Karpas-422 (cell line): ENCODE data around the gene DLL4. TPM values are rescaled to one million over a fixed set of nuclear protein-coding genes. Genes with fewer than 3 reads are reported as not detected.

ENCODE experiments used
- DNase-seq: peaks from one replicate; pipeline ENCODE4 v3.0.0-alpha.2; 2015
- H2AFZ ChIP-seq: fragments of 200-600 bp; sonication (generic); 2 replicates; pipeline ENCODE4 v1.6.1; 2014; ENCODE audit warnings: antibody characterized with exemption, low read length, mixed read lengths
- H3K27ac ChIP-seq: fragments of 200-600 bp; sonication (generic); 2 replicates; pipeline ENCODE4 v1.5.1; 2014; ENCODE audit warnings: mild to moderate bottlenecking, low read length, moderate library complexity
- H3K27me3 ChIP-seq: fragments of 200-600 bp; sonication (generic); 2 replicates; pipeline ENCODE4 v1.6.1; 2014; ENCODE audit warnings: low read length, mixed read lengths
- H3K36me3 ChIP-seq: fragments of 200-600 bp; sonication (generic); 2 replicates; pipeline ENCODE4 v1.6.1; 2014; ENCODE audit warnings: low read length, mixed read lengths; ENCODE audit not compliant: insufficient read depth
- H3K4me1 ChIP-seq: fragments of 200-600 bp; sonication (generic); 2 replicates; pipeline ENCODE4 v1.6.1; 2014; ENCODE audit warnings: mild to moderate bottlenecking, low read length, mixed read lengths
- H3K4me2 ChIP-seq: fragments of 200-600 bp; sonication (generic); 2 replicates; pipeline ENCODE4 v1.6.1; 2014; ENCODE audit warnings: low read length, low read depth, mild to moderate bottlenecking; ENCODE audit not compliant: poor library complexity, severe bottlenecking
- H3K4me3 ChIP-seq: fragments of 200-600 bp; sonication (generic); 2 replicates; pipeline ENCODE4 v1.5.1; 2014; ENCODE audit warnings: mild to moderate bottlenecking, antibody characterized with exemption, low read length, mixed read lengths
- H3K79me2 ChIP-seq: fragments of 200-600 bp; sonication (generic); 2 replicates; pipeline ENCODE4 v1.6.1; 2014; ENCODE audit warnings: mild to moderate bottlenecking, low read length, mixed read lengths
- H3K9ac ChIP-seq: fragments of 200-600 bp; sonication (generic); 2 replicates; pipeline ENCODE4 v1.6.0; 2014; ENCODE audit warnings: low read length
- H3K9me2 ChIP-seq: fragments of 200-600 bp; sonication (generic), shearing (Covaris generic); replicated peaks from 2 replicates; pipeline ENCODE4 v1.6.0; 2014; ENCODE audit warnings: mild to moderate bottlenecking, low read length, moderate library complexity; ENCODE audit not compliant: insufficient read depth
- H3K9me3 ChIP-seq: fragments of 300-700, 200-600 bp; sonication (generic); 2 replicates; pipeline ENCODE4 v1.6.1; 2014; ENCODE audit warnings: low read length, mixed read lengths
- H4K20me1 ChIP-seq: fragments of 200-600 bp; sonication (generic); 2 replicates; pipeline ENCODE4 v1.6.1; 2014; ENCODE audit warnings: mild to moderate bottlenecking, antibody characterized with exemption, low read length, low read depth; ENCODE audit not compliant: insufficient read depth
- total RNA-seq: library from RNA; depleted of rRNA; stranded (reverse); fragments of >200 nt; shearing (Covaris generic); gene quantifications from 2 replicates; pipeline ENCODE4 v1.2.3, GENCODE V29; 2014; ENCODE audit warnings: low replicate concordance

The DLL4 gene
- total RNA-seq, 1 experiment from 2014 or later = not detected

GRCh38 chr15:40918146-40918798, 10.9 kb upstream of the DLL4 start:
- Histone ChIP-seq H3K4me3 (no peak overlapping the region), H4K20me1 (no peaks in the 10 kb centered on the region), H3K4me2 (no peak overlapping the region), H3K27ac (no peak overlapping the region), H3K27me3 (no peaks in the 10 kb centered on the region), H3K79me2 (no peaks in the 10 kb centered on the region), H3K36me3 (no peaks in the 10 kb centered on the region), H3K9me3 (no peaks in the 10 kb centered on the region), H3K9ac (no peak overlapping the region), H3K9me2 (no peaks in the 10 kb centered on the region), H2AFZ (no peak overlapping the region), H3K4me1 (no peaks in the 10 kb centered on the region)
- no peak for DNase-seq

GRCh38 chr15:40918799-40919392, 10.2 kb upstream of the DLL4 start:
- Histone ChIP-seq H3K9me3 (no peaks in the 10 kb centered on the region), H3K9ac (no peak overlapping the region), H3K9me2 (no peaks in the 10 kb centered on the region), H3K79me2 (no peaks in the 10 kb centered on the region), H3K27ac (no peak overlapping the region), H3K4me3 (no peak overlapping the region), H3K4me1 (no peaks in the 10 kb centered on the region), H3K36me3 (no peaks in the 10 kb centered on the region), H4K20me1 (no peaks in the 10 kb centered on the region), H3K27me3 (no peaks in the 10 kb centered on the region), H2AFZ (no peak overlapping the region), H3K4me2 (no peak overlapping the region)
- no peak for DNase-seq

- H3K9me3 ChIP-seq = no peaks in the 10 kb centered on the region
- no peaks in the 10 kb centered on the region for H3K4me1 ChIP-seq
- no peaks in the 10 kb centered on the region for H4K20me1 ChIP-seq
- H3K36me3 ChIP-seq = no peaks in the 10 kb centered on the region
- H3K27ac ChIP-seq = no peak overlapping the region
- H3K4me3 ChIP-seq = no peak overlapping the region
- H3K9ac ChIP-seq = no peak overlapping the region
- no peak overlapping the region for H3K4me2 ChIP-seq
- no peaks in the 10 kb centered on the region for H3K9me2 ChIP-seq
- H3K27me3 ChIP-seq = no peaks in the 10 kb centered on the region
- DNase-seq = no peak
- no peak overlapping the region for H2AFZ ChIP-seq
- no peaks in the 10 kb centered on the region for H3K79me2 ChIP-seq
Measured at GRCh38 chr15:40921949-40922607, 7.1 kb upstream of the DLL4 start.

- Histone ChIP-seq H3K9me2 (no peaks in the 10 kb centered on the region), H3K4me3 (no peak overlapping the region), H4K20me1 (no peaks in the 10 kb centered on the region), H2AFZ (no peak overlapping the region), H3K9ac (no peak overlapping the region), H3K4me2 (no peak overlapping the region), H3K79me2 (no peaks in the 10 kb centered on the region), H3K4me1 (peaks cover 4% of the 10 kb centered on the region), H3K27me3 (no peaks in the 10 kb centered on the region), H3K9me3 (no peaks in the 10 kb centered on the region), H3K27ac (no peak overlapping the region), H3K36me3 (no peaks in the 10 kb centered on the region)
- DNase-seq = no peak
Measured at GRCh38 chr15:40922608-40923005, 6.5 kb upstream of the DLL4 start.

GRCh38 chr15:40923551-40923950, 5.6 kb upstream of the DLL4 start:
- Histone ChIP-seq H3K4me1 (peaks cover 13% of the 10 kb centered on the region), H3K27ac (no peak overlapping the region), H3K9ac (no peak overlapping the region), H3K4me3 (no peak overlapping the region), H3K79me2 (no peaks in the 10 kb centered on the region), H3K36me3 (no peaks in the 10 kb centered on the region), H3K9me2 (no peaks in the 10 kb centered on the region), H3K9me3 (no peaks in the 10 kb centered on the region), H3K27me3 (no peaks in the 10 kb centered on the region), H3K4me2 (no peak overlapping the region), H2AFZ (no peak overlapping the region), H4K20me1 (no peaks in the 10 kb centered on the region)
- DNase-seq = no peak

- Histone ChIP-seq H3K27me3 (no peaks in the 10 kb centered on the region), H2AFZ (no peak overlapping the region), H3K4me3 (no peak overlapping the region), H3K9ac (no peak overlapping the region), H4K20me1 (no peaks in the 10 kb centered on the region), H3K4me1 (peaks cover 32% of the 10 kb centered on the region), H3K4me2 (no peak overlapping the region), H3K9me3 (no peaks in the 10 kb centered on the region), H3K79me2 (no peaks in the 10 kb centered on the region), H3K36me3 (no peaks in the 10 kb centered on the region), H3K27ac (no peak overlapping the region), H3K9me2 (no peaks in the 10 kb centered on the region)
- no peak for DNase-seq
Measured at GRCh38 chr15:40925495-40925862, 3.7 kb upstream of the DLL4 start.

GRCh38 chr15:40925863-40926658, 3.1 kb upstream of the DLL4 start:
- Histone ChIP-seq H3K4me1 (peaks cover 36% of the 10 kb centered on the region), H2AFZ (no peak overlapping the region), H3K36me3 (no peaks in the 10 kb centered on the region), H3K4me3 (no peak overlapping the region), H4K20me1 (no peaks in the 10 kb centered on the region), H3K9me3 (no peaks in the 10 kb centered on the region), H3K9ac (no peak overlapping the region), H3K27ac (no peak overlapping the region), H3K79me2 (no peaks in the 10 kb centered on the region), H3K4me2 (peak overlapping the region; percentile 20), H3K27me3 (no peaks in the 10 kb centered on the region), H3K9me2 (no peaks in the 10 kb centered on the region)
- DNase-seq = no peak
